ENCODE measurements around the gene CAPZB.
"Not testable (repeated sequence)": the region's sequence is repeated elsewhere in the genome, so short reads cannot be mapped to it uniquely, and the experiment has no call there.

Gene CAPZB

DNA sequence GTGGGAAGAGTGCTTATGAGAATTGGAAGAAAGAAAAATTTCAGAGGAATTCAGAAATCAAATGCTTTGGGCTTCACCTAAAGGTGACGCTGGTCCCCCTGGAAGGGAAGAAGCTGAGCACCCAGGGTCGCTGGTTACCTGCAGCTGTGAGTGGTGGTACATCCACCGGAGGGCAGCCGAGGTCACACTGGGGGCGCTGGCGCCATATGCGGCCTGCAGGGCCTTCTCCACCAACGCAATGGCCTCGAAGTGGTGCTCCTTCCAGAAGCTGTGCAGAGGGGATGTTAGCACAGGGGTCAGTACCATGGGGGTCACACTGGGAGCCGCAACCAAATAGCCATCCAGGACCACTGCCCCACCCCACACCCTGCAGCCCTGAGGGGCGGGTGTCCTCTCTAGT lies 179.5 kb downstream of the CAPZB start:
- DNase-seq, result no peak

DNA sequence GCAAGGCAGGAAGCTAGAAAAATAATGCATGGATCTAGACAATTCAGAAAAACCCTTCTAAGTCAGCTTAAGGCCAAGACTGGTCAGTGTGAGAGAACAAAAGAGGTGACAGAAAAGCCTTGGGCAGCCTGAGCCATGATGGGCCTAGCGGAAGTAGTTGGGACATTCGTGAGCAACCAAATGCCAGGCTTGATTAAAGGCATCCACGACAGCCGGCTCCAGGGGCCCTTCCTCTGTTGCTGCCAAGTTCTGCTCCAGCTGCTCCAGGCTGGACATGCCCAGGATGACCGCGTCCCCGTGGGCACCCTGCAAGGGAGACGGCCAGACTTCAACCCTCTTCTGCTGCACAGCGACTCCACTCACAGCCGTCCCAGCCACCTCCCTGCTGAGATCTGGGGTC lies 181.3 kb downstream of the CAPZB start:
- not testable (repeated sequence) for DNase-seq

DNA sequence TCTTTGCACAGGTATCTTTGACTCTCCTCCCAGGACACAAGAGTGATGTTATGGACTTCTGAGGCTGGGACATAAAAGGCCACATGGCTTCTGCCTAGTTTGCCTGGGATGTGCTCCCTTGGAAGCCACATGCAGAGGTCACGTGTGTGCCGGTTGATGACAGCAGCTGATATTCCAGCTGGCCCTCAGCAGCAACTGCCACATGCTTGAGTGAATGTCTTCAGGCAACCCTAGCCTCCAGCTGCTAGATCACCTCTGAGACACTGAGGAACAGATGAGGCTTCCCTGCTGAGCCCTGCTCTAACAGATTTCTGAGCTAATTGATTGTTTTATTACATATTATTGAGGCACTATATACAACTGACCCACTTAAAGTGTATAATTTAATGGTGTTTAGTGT lies 185.1 kb downstream of the CAPZB start:
- no peak for DNase-seq

DNA sequence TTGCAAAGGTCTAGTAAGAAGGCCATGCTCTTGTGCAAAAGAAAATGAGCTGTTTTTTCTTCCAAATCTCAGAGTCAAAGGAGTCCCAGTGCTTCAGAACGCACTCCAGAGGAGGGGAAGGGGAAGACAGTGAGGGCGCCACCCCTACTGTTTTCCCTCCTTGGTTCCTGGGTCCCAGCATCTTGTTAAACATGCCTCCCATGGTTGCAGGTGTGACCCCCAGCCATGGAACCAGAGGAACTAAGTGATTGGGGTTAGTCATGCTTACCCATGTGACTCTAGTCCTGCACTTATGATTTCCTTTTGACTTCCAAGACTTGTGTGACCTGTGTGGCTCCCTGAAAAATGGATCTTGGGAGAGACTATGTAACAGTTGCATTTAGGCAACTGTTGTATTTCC lies 190.7 kb downstream of the CAPZB start:
- DNase-seq, result no peak

DNA sequence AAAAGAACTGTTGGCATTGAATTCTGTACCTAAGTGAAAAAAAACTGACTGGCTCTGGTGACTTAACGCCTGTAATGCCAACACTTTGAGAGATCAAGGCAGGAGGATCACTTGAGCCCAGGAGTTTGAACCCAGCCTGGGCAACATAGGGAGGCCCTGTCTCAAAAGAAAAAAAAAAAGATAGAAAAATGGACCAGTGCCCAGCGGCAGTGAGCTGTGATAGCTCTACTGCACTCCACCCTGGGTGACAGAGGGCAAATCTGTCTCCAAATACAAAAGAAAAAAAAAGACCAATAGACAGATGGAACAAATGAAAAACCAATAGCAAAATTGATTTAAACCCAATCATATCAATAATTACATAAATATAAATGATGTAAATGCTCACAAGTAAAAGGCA lies 196.1 kb downstream of the CAPZB start:
- DNase-seq, result no peak
